CD4-positive, alpha-beta T cell treated with Interleukin-12 subunit alpha and Interleukin-12 subunit beta, for 1 hour (primary cell): ENCODE results near the gene PLXDC1.

Experiments used
- DNase-seq: peaks from one replicate; pipeline ENCODE4 v3.0.0-alpha.2; 2020

PLXDC1 gene

GRCh38 chr17:39094607-39095308, 56.7 kb downstream of the PLXDC1 start:
- DNase-seq = peak; percentile 43

- DNase-seq = peak; percentile 5
These were observed 58.7 kb downstream of the PLXDC1 start for GRCh38 chr17:39092692-39093230.

- no peak for DNase-seq
These were observed 60.4 kb downstream of the PLXDC1 start for GRCh38 chr17:39090908-39091665.

GRCh38 chr17:39090400-39090799, 61.0 kb downstream of the PLXDC1 start:
- no peak for DNase-seq

GRCh38 chr17:39084558-39084957, 66.9 kb downstream of the PLXDC1 start:
- DNase-seq = no peak

- DNase-seq = no peak
These were observed 68.2 kb downstream of the PLXDC1 start for GRCh38 chr17:39083270-39083669.

GRCh38 chr17:39082482-39082881, 69.0 kb downstream of the PLXDC1 start:
- DNase-seq = no peak

- DNase-seq = no peak
These were observed 69.6 kb downstream of the PLXDC1 start for GRCh38 chr17:39081851-39082250.

- no peak for DNase-seq
These were observed 70.9 kb downstream of the PLXDC1 start for GRCh38 chr17:39080421-39081078.

GRCh38 chr17:39079836-39080235, 71.6 kb downstream of the PLXDC1 start:
- DNase-seq = no peak

GRCh38 chr17:39077866-39078265, 73.6 kb downstream of the PLXDC1 start:
- no peak for DNase-seq

- DNase-seq = no peak
These were observed 74.2 kb downstream of the PLXDC1 start for GRCh38 chr17:39077252-39077651.

- no peak for DNase-seq
These were observed 76.8 kb downstream of the PLXDC1 start for GRCh38 chr17:39074676-39075075.

- no peak for DNase-seq
These were observed 77.5 kb downstream of the PLXDC1 start for GRCh38 chr17:39073916-39074315.

- no peak for DNase-seq
These were observed 78.1 kb downstream of the PLXDC1 start for GRCh38 chr17:39073353-39073752.

GRCh38 chr17:39071573-39071972, 79.9 kb downstream of the PLXDC1 start:
- DNase-seq = no peak

- DNase-seq = peak; percentile 64
These were observed 82.2 kb downstream of the PLXDC1 start for GRCh38 chr17:39069114-39069756.

GRCh38 chr17:39064819-39065218, 86.6 kb downstream of the PLXDC1 start:
- DNase-seq = no peak

- no peak for DNase-seq
These were observed 87.1 kb downstream of the PLXDC1 start for GRCh38 chr17:39064374-39064773.

- no peak for DNase-seq
These were observed 87.8 kb downstream of the PLXDC1 start for GRCh38 chr17:39063681-39064069.

GRCh38 chr17:39062846-39063680, 88.4 kb downstream of the PLXDC1 start:
- DNase-seq = no peak

GRCh38 chr17:39058524-39058923, 92.9 kb downstream of the PLXDC1 start:
- DNase-seq = no peak
